Upper lobe of left lung (tissue), 6 donors: ENCODE results near the gene MYO16. TPM values are rescaled to one million over a fixed set of nuclear protein-coding genes. Genes with fewer than 3 reads are reported as not detected.

ENCODE experiments used
- ATAC-seq, 2 donors: fragments of 200-7000 bp; cut with Tn5 transposase; one replicate each; pipeline ENCODE4 v1.9.1; 2022; ENCODE audit warnings: mild to moderate bottlenecking in 2 of 2, moderate library complexity in 2 of 2; ENCODE audit not compliant: low FRiP score in 2 of 2
- DNase-seq, 2 donors: peaks; one replicate each; pipeline ENCODE4 v3.0.0-alpha.2; 2019 to 2020
- H3K27ac ChIP-seq, 4 donors: fragments of 200-600 bp; sonication (generic); one replicate each; pipeline ENCODE4 v1.5.1; 2016 to 2019
- H3K27me3 ChIP-seq, 4 donors: fragments of 200-600 bp; sonication (generic); one replicate each; pipeline ENCODE4 v1.5.1; 2017 to 2019
- H3K36me3 ChIP-seq, 4 donors: fragments of 200-600 bp; sonication (generic); one replicate each; pipeline ENCODE4 v1.5.1; 2016 to 2019
- H3K4me1 ChIP-seq, 4 donors: fragments of 200-600 bp; sonication (generic); one replicate each; pipeline ENCODE4 v1.5.1; 2018 to 2019
- H3K4me3 ChIP-seq, 4 donors: fragments of 200-600 bp; sonication (generic); one replicate each; pipeline ENCODE4 v1.5.1; 2017 to 2019; ENCODE audit warnings: mild to moderate bottlenecking in 2 of 4, moderate library complexity in 1 of 4
- H3K9me3 ChIP-seq, 4 donors: fragments of 200-600 bp; sonication (generic); one replicate each; pipeline ENCODE4 v1.5.1; 2018 to 2019
- EP300 ChIP-seq, 4 donors: sonication (generic); formaldehyde crosslinking; IDR thresholded peaks; one replicate each; pipeline ENCODE4 v1.5.1; 2017; ENCODE audit warnings: antibody characterized with exemption in 4 of 4, control low read depth in 2 of 4
- POLR2A ChIP-seq, 4 donors: fragments of 450-650 bp; IDR thresholded peaks; one replicate each; pipeline ENCODE4 v1.5.1; 2016 to 2017; ENCODE audit warnings: antibody characterized with exemption in 4 of 4, mild to moderate bottlenecking in 2 of 4
- POLR2AphosphoS5 ChIP-seq, 2 donors: sonication (generic); formaldehyde crosslinking; IDR thresholded peaks; one replicate each; pipeline ENCODE4 v1.5.1; 2017; ENCODE audit warnings: antibody characterized with exemption in 2 of 2
- WGBS, 2 donors: methylation state at CpG; one replicate each; pipeline ENCODE4 v1.1.5; 2017 to 2018; 5-methylcytosine and 5-hydroxymethylcytosine counted together
- total RNA-seq, 6 donors: library from RNA; depleted of rRNA in 4 of 6; stranded (reverse); fragments of >200 nt in 4 of 6; gene quantifications; one replicate each; pipeline versions ENCODE4 v1.1.0 to v1.2.1, GENCODE V29; 2016 to 2021
- TF ChIP-seq, protein P1 (sequence below), 6 experiments: fragments of 450-650 bp in 4 of 6; fragments of 200-600 bp in 2 of 6; sonication (generic) in 2 of 6; IDR thresholded peaks; one replicate each; pipeline ENCODE4 v1.5.1; 2016 to 2019; ENCODE audit warnings: antibody characterized with exemption in 6 of 6
- donor health status: DM: no; HTN: no; CAD: no; lungs with moderate emphysema.
- donor health status: DM: no; HTN: yes; CAD: no; lungs with severe emphysema.

The MYO16 gene
- total RNA-seq, 6 donors from 2014 or later: under 0.01 to 0.55 (median 0.20) TPM; not detected in 1

GRCh38 chr13:109136873-109137272, 507.5 kb downstream of the MYO16 start:
- Histone ChIP-seq H3K27me3 (peaks cover 0 to 11% (median 5%) of the 10 kb centered on the region in 4 donors), H3K4me3 (no peak overlapping the region), H3K9me3 (no peaks in the 10 kb centered on the region), H3K36me3 (no peaks in the 10 kb centered on the region), H3K27ac (no peak overlapping the region), H3K4me1 (peaks cover 0 to 10% (median 3%) of the 10 kb centered on the region in 4 donors)
- TF ChIP-seq POLR2A (IDR thresholded peaks at IDR 0.05) (no peak), POLR2AphosphoS5 (IDR thresholded peaks at IDR 0.05) (no peak), EP300 (IDR thresholded peaks at IDR 0.05) (no peak)
- TF ChIP-seq, protein P1, sequence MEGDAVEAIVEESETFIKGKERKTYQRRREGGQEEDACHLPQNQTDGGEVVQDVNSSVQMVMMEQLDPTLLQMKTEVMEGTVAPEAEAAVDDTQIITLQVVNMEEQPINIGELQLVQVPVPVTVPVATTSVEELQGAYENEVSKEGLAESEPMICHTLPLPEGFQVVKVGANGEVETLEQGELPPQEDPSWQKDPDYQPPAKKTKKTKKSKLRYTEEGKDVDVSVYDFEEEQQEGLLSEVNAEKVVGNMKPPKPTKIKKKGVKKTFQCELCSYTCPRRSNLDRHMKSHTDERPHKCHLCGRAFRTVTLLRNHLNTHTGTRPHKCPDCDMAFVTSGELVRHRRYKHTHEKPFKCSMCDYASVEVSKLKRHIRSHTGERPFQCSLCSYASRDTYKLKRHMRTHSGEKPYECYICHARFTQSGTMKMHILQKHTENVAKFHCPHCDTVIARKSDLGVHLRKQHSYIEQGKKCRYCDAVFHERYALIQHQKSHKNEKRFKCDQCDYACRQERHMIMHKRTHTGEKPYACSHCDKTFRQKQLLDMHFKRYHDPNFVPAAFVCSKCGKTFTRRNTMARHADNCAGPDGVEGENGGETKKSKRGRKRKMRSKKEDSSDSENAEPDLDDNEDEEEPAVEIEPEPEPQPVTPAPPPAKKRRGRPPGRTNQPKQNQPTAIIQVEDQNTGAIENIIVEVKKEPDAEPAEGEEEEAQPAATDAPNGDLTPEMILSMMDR (IDR thresholded peaks at IDR 0.05): no peak
- 76 to 89% methylated on average over 1 to 2 of the region's 2 CpGs for WGBS, 2 donors
- ATAC-seq (no peak), DNase-seq (no peak)

DNA sequence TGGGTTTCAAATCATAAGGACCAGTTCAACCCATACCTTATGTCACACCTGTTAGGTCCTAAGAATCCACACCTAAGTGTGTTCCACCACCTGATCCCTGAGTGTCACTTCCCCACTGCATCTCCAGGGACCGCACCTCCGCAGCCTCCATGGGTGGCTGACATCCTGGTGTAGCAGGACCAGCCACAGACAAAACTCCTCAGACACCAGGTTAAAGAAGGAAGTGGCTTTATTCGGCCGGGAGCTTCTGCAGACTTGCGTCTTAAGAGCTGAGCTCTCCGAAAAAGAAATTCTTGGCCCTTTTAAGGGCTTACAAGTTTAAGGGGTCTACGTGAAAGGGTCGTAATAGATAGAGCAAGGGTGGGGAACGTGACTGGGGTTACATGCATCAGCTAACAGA, 509.9 kb downstream of the MYO16 start:
- no peaks in the 10 kb centered on the region for H3K36me3 ChIP-seq
- peaks cover 0 to 8% (median 2%) of the 10 kb centered on the region in 4 donors for H3K4me1 ChIP-seq
- H3K27ac ChIP-seq: no peak overlapping the region
- DNase-seq (no peak), ATAC-seq (no peak)
- H3K9me3 ChIP-seq: no peaks in the 10 kb centered on the region
- no peak overlapping the region for H3K4me3 ChIP-seq
- peaks cover 0 to 11% (median 5%) of the 10 kb centered on the region in 4 donors for H3K27me3 ChIP-seq
- TF ChIP-seq POLR2A (IDR thresholded peaks at IDR 0.05): no peak
- TF ChIP-seq POLR2AphosphoS5 (IDR thresholded peaks at IDR 0.05): no peak
- no peak for TF ChIP-seq EP300 (IDR thresholded peaks at IDR 0.05)
- TF ChIP-seq, protein P1 (IDR thresholded peaks at IDR 0.05): no peak
- WGBS, 2 donors: 97 to 98% methylated on average over 9 of the region's 9 CpGs

GRCh38 chr13:109140054-109140453, 510.6 kb downstream of the MYO16 start:
- Histone ChIP-seq H3K4me1 (peaks cover 0 to 8% (median 2%) of the 10 kb centered on the region in 4 donors), H3K27me3 (peaks cover 0 to 11% (median 5%) of the 10 kb centered on the region in 4 donors), H3K36me3 (no peaks in the 10 kb centered on the region), H3K27ac (no peak overlapping the region), H3K9me3 (no peaks in the 10 kb centered on the region), H3K4me3 (peak overlapping the region in 2 of 4 donors; percentile 33)
- WGBS, 2 donors: 56 to 77% methylated on average over 5 to 29 of the region's 33 CpGs
- no peak for DNase-seq
- no peak for ATAC-seq
- TF ChIP-seq, protein P1 (IDR thresholded peaks at IDR 0.05): no peak
- no peak for TF ChIP-seq POLR2AphosphoS5 (IDR thresholded peaks at IDR 0.05)
- TF ChIP-seq EP300 (IDR thresholded peaks at IDR 0.05): no peak
- TF ChIP-seq POLR2A (IDR thresholded peaks at IDR 0.05): no peak

DNA sequence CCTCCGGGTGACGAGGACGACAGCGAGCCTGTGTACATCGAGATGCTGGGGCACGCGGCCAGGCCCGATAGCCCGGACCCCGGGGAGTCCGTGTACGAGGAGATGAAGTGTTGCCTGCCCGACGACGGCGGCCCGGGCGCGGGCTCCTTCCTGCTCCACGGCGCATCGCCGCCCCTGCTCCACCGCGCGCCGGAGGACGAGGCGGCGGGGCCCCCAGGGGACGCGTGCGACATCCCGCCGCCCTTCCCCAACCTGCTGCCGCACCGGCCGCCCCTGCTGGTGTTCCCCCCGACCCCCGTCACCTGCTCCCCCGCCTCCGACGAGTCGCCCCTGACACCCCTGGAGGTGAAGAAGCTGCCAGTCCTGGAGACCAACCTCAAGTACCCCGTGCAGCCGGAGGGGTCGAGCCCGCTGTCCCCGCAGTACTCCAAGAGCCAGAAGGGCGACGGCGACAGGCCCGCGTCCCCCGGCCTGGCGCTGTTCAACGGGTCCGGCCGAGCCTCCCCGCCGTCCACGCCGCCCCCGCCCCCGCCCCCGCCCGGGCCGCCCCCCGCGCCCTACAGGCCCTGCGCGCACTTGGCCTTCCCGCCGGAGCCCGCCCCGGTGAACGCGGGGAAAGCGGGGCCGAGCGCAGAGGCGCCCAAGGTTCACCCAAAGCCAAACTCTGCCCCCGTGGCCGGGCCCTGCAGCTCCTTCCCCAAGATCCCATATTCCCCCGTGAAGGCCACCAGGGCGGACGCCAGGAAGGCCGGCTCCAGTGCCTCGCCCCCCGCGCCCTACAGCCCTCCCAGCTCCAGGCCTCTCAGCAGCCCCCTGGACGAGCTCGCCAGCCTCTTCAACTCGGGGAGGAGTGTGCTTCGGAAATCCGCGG, 511.3 kb downstream of the MYO16 start:
- Histone ChIP-seq H3K27ac (no peak overlapping the region), H3K9me3 (no peaks in the 10 kb centered on the region), H3K4me1 (peaks cover 0 to 8% (median 2%) of the 10 kb centered on the region in 4 donors), H3K36me3 (no peaks in the 10 kb centered on the region), H3K27me3 (peaks cover 0 to 11% (median 5%) of the 10 kb centered on the region in 4 donors), H3K4me3 (peak overlapping the region in 3 of 4 donors; percentile 21 to 33 (median 33))
- TF ChIP-seq POLR2AphosphoS5 (IDR thresholded peaks at IDR 0.05) (no peak), EP300 (IDR thresholded peaks at IDR 0.05) (no peak), POLR2A (IDR thresholded peaks at IDR 0.05) (no peak)
- TF ChIP-seq, protein P1 (IDR thresholded peaks at IDR 0.05): no peak
- 26 to 32% methylated on average over 15 to 42 of the region's 97 CpGs for WGBS, 2 donors
- DNase-seq: peak in 1 of 2 donors; percentile 83
- no peak for ATAC-seq
